ENCODE measurements around the gene ZMYM4.

The ZMYM4 gene

DNA sequence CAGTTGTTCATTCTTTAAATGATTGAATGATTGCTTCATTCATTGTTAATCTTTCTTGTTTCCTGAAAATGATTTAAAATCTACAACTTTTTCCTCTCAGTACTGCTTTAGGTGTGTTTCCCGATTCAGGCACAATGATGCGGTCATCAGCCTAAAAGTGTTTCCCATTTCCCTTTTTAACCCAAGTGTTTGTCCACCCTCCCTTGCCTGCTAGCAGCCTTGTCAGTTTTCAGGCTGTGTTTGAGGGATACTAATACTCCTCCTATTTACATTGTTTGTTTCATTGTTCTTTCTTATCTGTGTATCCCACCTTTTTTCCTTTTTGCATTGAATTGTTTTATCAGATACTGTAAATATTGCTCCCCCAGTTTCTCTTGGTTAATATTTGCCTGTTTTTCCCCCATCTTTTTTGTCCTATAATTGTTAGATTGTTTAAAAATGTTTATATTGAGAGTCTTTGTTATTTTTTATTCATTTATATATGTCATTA is 157.6 kb downstream of the ZMYM4 start:
- no peak for DNase-seq

DNA sequence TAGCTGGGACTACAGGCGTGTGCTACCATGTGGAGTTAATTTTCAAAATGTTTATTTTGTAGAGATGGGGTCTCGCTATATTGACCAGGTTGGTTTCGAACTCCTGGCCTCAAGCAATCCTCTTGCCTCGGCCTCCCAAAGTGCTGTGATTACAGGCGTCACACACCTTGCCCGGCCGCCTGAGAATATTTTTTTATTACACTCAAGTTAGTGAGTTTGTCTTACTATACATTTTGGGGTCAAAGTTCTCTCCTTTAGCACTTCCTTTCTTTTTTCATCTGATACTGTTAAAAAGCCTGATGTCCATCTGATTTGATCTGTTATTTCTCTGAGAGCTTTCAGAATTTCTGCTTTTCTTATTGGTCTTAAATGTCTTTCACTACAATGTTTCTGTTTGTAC is 159.9 kb downstream of the ZMYM4 start:
- no peak for DNase-seq

DNA sequence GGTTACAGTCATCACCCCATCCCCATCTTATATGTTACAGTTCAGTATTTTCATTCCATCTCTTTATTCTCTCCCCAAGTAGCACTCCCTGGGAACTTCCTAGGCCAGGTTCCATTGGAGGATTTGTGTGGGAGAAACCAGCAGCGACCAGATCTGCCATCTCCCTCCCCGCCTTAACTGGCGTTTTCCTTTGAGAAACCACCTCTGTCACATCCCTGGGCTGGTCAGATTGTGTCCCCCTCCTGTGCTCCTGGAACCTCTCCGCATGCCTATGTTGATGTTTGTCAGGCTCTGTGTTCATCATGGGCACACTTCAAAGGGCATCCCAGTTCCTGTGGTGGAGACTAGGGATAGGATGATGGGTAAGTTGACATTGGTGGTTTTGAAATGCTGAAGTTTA is 162.3 kb downstream of the ZMYM4 start:
- DNase-seq: no peak

DNA sequence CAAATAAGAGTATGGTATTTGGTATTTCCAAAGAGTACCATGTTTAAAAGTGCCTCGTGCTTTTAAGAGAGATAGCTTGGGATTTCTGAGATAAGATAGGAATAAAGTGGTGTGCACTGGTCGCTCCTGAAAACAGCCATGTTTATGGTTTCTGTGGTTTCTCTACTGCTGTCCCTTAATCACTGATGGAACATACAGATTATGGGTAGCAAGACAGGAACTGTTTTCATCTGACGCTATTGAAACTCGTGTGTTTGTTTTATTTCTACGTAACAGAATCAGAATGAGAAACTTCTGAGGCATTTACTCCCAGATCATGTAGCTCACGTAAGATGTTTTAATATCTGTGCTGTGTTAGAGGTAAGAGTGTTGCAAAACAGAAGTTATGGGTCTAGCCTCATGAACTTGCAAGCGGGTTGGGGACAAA is 162.7 kb downstream of the ZMYM4 start:
- DNase-seq: no peak

DNA sequence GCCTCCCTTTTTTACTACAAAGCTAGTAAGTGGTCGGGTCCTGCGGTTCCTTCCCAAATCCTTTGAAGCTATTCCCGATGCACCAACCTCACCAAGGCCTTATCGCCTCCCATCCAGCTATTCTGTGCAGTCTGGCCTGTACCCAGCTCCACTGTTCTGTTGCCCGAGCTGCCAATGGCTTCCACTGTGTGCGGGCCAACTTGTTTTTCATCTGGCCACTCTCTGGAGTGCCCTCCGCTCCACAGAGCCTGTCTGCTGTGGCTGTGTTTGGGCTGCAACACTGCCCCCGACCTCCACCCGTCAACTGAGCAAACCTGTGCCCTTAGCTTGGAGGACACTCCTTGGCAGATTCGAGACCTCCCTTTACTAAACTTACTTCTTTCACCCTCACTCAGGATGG is 163.7 kb downstream of the ZMYM4 start:
- DNase-seq: no peak

DNA sequence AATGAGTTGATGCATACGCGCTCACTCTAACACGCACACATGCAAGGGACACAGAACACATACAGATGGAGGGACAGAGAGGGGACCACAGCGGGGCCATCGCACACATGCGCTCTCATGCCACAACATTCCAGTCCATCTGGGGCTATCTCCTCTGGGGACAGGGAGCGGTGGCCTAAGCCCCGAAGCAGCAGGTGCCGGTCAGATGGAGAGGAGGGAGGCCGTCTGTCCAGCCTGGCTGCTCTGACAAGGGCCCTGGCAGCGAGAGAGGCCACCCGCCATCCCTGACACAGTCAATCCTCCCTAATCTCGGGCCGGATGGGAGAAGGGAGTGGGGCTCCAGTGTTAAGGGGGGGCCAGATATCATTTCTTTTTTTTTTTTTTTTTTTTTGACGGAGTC is 165.2 kb downstream of the ZMYM4 start:
- DNase-seq: no peak

DNA sequence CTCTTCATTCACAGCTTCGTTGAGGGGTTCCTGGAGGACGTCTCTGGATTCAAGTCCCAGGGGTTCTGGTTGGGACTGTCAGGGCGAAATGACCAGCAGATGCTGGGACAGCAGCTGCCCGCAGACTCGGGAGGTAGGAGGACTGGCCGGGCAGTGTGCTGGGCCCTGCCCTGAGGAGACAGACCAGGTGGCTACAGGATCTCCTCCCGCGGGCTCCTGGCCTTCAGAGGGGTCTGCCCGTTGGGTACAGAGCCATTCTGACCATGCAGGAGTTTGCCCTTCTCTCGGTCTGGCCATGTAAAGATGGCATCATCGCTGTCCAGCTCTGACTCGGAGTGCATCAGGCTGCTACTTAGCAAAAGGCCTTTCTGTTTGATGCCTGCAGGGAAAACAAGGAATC is 166.2 kb downstream of the ZMYM4 start:
- DNase-seq: no peak

DNA sequence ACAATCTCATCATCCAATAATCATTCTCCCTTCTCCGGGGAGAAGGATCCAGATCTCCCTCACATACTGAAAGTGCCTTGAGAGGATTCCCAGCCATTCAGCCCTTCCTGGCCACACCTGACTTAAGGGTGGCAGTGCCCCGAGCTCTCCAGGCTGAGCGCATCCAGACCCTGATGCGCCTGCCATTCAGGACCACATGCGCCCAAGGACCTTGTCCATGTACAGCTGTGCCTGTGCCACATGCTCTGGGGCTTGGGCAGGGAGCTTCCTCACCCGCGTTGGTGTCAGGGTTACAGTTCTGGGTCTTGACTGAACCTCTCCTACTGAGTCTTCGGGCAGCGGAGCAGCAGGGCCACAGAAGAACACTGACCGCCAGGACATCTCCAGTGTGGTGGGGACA is 167.6 kb downstream of the ZMYM4 start:
- DNase-seq: no peak

DNA sequence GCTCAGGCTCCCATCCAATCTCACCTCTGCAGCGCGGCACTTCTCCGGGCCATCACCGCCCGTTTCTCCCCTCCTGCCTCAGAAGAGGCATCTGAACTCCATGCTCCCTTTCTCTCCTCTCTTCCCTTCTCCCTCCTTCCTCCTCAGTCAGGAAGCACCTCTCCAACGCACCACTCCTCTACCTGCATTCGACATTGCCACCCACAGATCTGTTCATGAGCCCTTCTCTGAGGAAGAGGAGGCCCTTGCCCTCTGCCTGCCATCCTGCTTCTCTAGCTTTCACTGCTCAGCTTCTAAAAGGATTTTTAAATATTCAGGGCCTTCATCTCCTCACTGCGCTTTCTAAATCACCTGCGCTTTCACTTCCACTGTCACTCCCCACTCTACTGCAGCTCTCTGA is 168.7 kb downstream of the ZMYM4 start:
- no peak for DNase-seq

DNA sequence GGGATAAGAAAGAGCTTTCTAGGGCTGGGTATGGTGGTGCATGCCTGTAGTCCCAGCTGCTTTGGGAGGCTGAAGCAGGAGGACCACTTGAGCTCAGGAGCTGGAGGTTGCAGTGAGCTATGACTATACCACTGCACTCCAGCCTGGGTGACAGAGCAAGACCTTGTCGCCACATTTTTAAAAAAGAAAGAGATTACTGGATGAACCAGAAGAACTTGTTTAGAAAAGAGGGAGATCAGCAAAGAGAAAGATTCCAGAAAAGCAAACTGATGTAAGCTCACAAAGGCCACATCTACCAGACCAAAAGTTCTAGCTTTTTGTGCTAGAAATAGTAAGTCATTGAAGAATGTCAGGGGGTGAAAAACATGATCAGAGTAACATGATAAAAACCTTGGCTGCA is 171.1 kb downstream of the ZMYM4 start:
- DNase-seq: no peak

DNA sequence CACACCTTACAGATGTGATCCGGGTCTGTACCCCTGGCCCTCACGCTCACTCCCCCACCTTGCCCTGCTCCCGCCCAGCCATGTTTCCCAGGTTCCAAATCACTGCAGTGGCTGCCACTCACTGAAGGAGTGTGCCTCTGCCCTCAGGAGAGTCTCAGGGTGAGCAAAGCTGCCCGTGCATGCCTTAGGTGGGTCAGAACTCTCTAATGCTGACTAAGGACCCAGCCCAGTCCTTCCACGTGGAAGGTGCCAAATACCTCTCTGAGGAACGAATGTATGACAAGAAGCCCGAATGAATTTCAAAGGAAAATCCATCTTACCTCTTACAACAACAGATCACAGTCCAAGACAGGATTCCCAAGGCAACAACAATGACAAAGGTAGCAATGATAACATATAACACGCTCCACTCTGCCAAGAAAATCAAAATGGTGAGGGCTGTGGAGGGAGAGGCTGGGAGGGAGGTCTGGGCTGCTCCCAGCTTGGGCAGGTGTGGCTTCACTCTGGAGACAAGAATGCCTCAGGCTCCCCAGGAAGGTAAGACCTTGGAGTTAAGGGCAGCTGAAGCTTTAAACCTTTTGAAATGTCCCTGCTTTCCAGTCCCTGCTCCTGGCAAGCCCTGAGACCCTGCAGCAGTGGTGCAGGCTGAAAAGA is 173.5 kb downstream of the ZMYM4 start:
- no peak for DNase-seq

DNA sequence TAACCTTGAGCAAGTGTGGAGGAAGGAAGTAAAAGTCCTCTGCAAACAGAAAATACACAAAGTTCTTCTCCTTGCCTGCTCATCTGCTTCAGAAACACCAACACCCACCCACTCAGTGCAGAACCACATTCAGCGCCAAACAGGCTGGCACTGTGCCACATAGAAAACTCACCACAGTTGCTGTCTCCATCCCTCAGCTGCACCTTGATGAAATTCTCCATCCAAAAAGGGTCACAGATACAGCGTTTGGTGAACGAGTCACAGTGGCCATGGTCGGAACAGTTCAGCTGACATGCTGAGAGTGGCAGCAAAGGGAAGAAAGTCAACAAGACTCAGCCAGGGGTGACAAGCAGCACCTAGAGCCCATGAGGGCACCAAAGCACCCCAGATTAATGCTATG is 174.2 kb downstream of the ZMYM4 start:
- DNase-seq: peak; percentile 13

DNA sequence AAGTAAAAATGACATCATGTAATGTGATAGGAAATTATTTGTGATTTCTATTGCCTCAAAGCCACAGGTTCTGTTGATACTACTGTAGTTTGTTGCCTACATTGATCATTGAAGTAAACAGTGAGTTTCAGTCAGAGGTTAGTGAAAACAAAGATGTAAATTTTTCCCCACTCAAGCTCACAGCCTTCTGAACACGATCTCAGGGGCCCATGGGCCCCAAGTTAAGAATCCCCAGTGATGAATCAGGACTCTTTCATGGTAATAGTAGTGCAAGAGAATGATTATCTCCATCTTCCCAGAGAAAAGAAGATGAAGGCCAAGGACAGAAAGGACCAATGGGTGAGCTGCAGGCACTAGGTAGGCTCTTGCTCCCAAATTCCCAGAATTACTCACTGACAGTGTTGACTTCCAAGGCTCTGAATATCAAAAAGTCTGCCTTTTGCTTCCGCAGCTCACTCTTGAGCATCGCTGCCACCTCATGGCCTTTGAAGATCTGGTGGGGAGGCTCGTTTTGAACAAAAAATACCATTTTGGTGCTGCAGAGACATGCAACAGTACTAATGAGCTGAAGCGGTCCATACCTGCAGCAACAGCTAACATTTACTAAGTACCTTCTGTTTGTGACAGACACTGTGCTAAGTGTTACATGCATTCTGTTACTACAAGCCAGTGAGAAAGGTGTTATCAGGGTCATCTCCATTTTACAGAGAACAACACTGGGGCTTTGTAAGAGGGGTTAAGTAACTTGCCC is 175.4 kb downstream of the ZMYM4 start:
- no peak for DNase-seq

DNA sequence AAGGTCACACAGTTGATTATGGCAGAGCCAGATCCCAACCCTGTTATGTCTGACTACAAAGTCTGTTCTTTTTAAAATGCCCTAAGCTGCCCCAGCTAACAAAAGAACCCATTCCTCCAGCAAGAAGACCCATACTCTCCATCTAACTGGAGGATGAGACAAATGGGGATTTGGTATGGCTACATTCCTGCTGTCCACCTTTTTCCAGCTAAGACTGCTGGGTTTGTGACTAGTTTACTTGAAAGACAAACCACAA is 175.9 kb downstream of the ZMYM4 start:
- DNase-seq: no peak

DNA sequence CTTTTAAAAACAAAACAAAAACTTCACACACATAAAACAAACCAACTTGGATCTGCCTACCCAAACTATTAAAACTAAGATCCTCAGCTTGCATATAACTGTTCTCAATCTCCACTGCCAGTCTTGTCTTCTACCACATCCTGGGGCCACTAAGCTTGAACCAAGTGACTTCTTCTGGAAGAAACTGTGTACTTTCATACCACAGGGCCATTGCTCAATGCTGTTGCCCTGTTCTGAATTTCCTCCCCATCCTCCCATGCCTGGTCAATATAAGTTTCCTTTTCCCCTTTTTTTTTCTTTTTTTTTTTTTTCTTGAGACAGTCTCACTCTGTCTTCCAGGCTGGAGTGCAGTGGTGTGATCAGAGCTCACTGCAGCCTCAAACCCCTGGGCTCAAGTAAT is 178.8 kb downstream of the ZMYM4 start:
- DNase-seq: no peak

DNA sequence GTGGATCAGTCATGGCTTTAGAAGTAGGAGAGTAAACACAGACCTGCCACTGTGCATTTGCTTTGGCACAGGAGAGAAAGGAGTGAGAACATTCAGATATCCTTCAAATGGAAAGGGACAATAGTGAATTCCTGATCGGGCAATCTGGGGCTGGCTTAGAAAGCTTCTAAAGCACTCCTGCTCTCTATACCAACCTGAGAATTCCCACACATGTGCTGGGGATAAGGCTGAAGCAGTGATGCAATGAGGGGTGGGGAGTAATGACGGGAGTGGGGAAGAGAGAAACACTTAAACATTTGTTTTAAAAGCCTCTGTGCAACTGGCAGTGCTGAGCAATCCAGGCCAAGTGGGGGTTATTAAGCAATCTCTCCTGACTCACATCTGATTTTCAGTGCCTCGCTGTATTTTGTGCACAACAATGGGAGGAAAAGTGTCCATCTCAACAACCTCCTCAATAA is 179.9 kb downstream of the ZMYM4 start:
- DNase-seq: no peak

DNA sequence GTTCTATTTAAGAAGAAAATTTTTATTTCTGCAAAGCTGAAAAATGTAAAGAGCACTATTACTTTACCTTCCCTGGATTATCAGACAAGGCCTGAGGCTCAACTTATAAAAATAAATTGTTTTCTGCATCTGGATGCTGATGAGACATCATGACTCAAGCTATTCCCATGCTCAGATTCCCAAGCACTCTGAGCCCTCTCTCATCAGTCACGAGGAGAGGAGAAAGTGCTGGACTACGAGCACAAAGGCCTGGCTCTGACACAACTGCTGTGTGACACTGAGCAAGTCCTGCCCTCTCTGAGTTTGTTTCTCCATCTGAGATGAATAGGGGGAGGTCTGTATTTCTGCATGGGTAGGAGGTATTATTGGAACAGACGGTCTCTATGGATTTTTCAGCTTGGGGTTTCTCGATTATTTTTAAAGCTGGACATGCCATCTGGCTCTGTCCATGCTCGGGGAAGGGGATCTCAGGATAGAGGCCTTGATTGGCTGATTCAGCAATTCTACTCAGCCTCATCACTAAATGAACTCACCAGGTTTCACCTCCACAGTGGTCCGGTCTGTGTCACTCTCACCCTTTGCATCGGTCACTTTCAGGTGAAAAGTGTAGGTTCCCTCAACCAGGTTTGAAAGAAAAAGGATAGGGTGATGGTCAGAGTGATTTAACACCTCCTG is 181.0 kb downstream of the ZMYM4 start:
- DNase-seq: no peak

DNA sequence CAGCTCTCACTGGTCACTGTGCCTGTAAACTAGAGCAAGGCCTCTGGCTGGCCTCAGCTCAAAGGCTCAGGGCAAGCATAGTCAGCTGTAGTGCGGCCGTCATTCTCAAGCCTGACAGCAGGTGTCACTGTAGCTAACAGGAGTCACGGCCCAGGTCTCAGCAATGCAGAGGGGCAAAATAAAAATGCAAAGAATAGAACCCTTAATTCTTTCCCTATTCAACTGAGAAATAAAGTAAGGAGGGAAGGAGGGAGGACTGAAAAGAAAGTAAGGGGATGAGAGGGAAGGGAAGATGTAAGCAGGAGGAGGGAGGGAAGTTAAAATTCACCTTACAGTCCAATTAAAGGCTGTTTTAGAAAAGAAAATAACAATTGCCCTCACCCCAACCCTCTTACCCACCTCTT is 182.6 kb downstream of the ZMYM4 start:
- DNase-seq: peak; percentile 77

DNA sequence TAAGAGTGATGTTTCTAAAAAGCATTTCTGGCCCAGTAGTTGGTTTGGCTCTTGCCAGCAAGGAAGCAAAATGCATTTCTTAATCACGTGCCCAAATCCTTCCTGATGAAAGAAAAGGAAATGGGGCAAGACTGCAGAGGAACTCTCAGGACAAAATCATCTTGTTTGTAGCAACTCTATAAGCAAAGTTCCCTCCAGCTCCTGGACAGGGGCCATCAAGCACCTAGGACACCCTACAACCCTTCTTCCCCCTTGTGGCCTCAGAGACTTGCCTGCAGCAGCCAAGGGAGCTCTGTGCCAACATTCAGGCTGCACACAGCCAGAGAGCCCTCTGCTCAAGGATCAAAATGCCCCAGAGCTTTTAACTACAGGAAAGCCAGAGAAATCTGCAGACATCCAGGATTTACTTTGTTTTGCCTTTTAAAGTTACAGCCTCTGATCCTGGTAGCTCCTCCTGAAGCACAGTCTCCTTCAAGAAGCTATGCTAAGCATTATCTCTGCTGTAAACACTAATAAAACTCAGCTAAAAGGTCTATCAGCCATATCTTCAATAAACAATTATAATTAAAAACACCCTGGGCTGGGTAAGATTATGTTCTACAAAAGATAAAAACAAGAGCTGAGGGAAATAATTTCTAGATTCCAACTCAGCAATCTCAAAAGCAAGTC is 183.7 kb downstream of the ZMYM4 start:
- no peak for DNase-seq

DNA sequence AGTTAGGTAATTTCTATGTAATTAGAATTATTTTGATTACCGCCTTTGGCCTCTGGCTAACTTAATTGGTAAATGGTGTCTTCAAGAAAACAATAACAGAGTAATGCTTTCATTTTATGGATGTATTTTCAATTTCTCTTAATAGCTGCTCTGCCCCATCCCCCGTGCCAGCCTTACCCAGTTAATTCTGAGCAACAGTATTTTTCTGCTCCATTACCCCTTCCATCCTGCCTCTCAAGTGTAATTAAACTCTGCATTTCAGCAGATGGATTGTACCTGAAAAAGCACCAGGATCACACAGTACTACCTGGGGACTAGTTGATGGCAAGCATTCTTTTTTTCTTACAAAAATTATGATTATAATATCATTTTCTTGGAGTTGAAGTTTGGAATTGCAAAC is 184.5 kb downstream of the ZMYM4 start:
- DNase-seq: no peak

DNA sequence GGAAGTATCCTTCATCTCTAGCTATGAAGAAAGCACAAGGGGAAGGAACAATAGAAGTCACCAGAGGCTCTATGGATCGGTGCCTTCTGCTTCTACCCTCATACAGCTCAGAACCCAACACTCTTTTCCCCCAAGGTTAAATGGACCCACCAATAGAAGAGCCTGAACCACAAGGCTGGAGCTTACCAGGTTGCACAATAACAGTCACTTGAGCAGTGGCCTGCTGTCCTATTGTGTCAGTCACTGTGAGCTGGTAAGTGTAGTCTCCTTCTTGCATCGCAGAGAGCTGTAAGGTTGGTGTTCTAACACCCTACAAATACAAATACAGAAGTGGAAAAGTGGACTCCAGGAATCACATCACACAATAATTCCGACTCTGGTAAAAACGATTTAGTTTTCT is 185.7 kb downstream of the ZMYM4 start:
- no peak for DNase-seq

DNA sequence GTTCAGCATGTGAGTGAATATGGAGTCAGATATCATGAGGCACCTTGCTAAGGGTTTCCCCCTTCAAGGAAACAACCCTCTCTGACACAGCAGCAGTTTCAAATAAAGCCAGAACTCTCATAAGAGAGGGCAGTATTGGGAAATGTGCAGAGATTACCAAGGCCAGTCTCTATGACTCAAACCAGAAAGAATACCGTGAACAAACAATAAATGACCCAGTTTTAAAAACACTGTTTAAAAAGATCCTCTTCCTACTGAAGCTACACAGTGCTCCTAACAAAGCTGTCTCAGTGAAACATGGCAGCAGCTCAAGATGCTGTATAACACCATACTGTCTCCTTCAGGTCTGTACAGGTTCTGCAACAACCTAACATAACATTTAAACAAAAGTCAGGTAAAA is 186.1 kb downstream of the ZMYM4 start:
- no peak for DNase-seq

DNA sequence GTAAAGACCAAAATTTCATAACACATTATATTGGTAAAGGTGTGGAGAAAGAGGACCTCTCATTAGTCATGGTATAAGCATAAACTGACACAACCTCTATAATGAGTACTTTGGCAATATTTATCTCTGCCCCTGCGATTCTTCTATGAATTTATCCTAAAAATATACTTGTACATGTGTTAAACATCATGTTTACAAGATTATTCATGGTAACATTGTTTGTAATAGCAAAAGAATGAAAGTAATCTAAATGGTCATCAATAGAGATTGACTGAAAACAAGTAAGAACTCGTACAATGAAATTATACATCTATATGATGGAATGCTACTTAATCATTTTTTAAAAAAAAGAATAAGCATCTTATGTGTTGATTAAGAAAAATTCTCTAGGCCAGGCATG is 192.3 kb downstream of the ZMYM4 start:
- DNase-seq: no peak
